Upper lobe of right lung (tissue), 1 donor: ENCODE measurements around the gene MAGEH1. TPM values are rescaled to one million over a fixed set of nuclear protein-coding genes. Genes with fewer than 3 reads are reported as not detected.

Source experiments
- ATAC-seq: fragments of 200-7000 bp; cut with Tn5 transposase; one replicate; pipeline ENCODE4 v1.9.1; 2020; ENCODE audit warnings: mild to moderate bottlenecking, moderate library complexity
- DNase-seq: peaks from one replicate; pipeline ENCODE4 v3.0.0-alpha.2; 2020
- H3K27ac ChIP-seq: fragments of 200-600 bp; one replicate; pipeline ENCODE4 v1.8.0; 2022
- H3K27me3 ChIP-seq: fragments of 200-600 bp; one replicate; pipeline ENCODE4 v1.8.0; 2022; ENCODE audit warnings: mild to moderate bottlenecking
- H3K36me3 ChIP-seq: fragments of 200-600 bp; one replicate; pipeline ENCODE4 v1.8.0; 2022
- H3K4me1 ChIP-seq: fragments of 200-600 bp; one replicate; pipeline ENCODE4 v1.8.0; 2022
- H3K4me3 ChIP-seq: fragments of 200-600 bp; one replicate; pipeline ENCODE4 v1.8.0; 2022; ENCODE audit warnings: mild to moderate bottlenecking
- H3K9me3 ChIP-seq: fragments of 200-600 bp; one replicate; pipeline ENCODE4 v1.8.0; 2022
- CTCF ChIP-seq: fragments of 200-600 bp; IDR thresholded peaks from one replicate; pipeline ENCODE4 v1.8.0; 2022; ENCODE audit warnings: antibody characterized with exemption
- intact Hi-C: fragments of 100-400 bp; cut with DNase I; formaldehyde crosslinking; loops from one replicate; pipeline ENCODE4 v1.11.0; 2022
- microRNA-seq: library from miRNA; unstranded; fragments of <30 nt; microRNA quantifications from one replicate; pipeline ENCODE4 v1.2.0, GENCODE V29; 2020; ENCODE audit warnings: borderline microRNAs expressed
- total RNA-seq: library from RNA; stranded (reverse); fragmentation: NEBNext Ultra II Directional; extraction: Animal tissue kit (Norgen Biotek cat#: 25700); gene quantifications from one replicate; pipeline ENCODE4 v1.2.1, GENCODE V29; 2021
- donor health status: DM: no; HTN: yes; CAD: no; lungs with severe emphysema.

The MAGEH1 gene
- total RNA-seq, 1 donor from 2014 or later = 27.2 TPM

GRCh38 chrX:55489314-55490009 is 37.5 kb downstream of the MAGEH1 start, which contains the start of gene USP51:
Gene USP51, minus strand, starts transcription at chrX:55489848. Its CDS starts 909 bp downstream, at chrX:55488939.
- TF ChIP-seq CTCF = no peak
- Histone ChIP-seq H3K27me3 (no peaks in the 10 kb centered on the region), H3K27ac (peak within 1 kb of the TSS; percentile 93), H3K9me3 (no peaks in the 10 kb centered on the region), H3K36me3 (no peaks in the 10 kb centered on the region), H3K4me3 (peak within 1 kb of the TSS; percentile 67), H3K4me1 (no peaks in the 10 kb centered on the region)
- DNase-seq (peak; percentile 73), ATAC-seq (peak; percentile 74)
- intact Hi-C loops = no loop called here

GRCh38 chrX:55490121-55490520 is 38.2 kb downstream of the MAGEH1 start:
- intact Hi-C loops = no loop called here
- ATAC-seq (no peak), DNase-seq (no peak)
- H3K36me3 ChIP-seq = no peaks in the 10 kb centered on the region
- peak overlapping the region; percentile 67 for H3K4me3 ChIP-seq
- H3K27me3 ChIP-seq = no peaks in the 10 kb centered on the region
- no peaks in the 10 kb centered on the region for H3K4me1 ChIP-seq
- no peak for TF ChIP-seq CTCF
- H3K9me3 ChIP-seq = no peaks in the 10 kb centered on the region
- H3K27ac ChIP-seq = peak overlapping the region; percentile 93

GRCh38 chrX:55490974-55491373 is 39.0 kb downstream of the MAGEH1 start:
- no peak for TF ChIP-seq CTCF
- no peak for ATAC-seq
- Histone ChIP-seq H3K9me3 (no peaks in the 10 kb centered on the region), H3K36me3 (no peaks in the 10 kb centered on the region), H3K4me3 (no peak overlapping the region), H3K27ac (no peak overlapping the region), H3K27me3 (no peaks in the 10 kb centered on the region), H3K4me1 (no peaks in the 10 kb centered on the region)
- intact Hi-C loops = no loop called here
- no peak for DNase-seq

Small RNA genes lying within 50 kb of the gene (microRNA-seq; reads per million reads assigned to microRNA genes)
- gene MIR4536-1 (not detected), gene MIR4536-2 (not detected)

Other genes with a start within 250 kb of the MAGEH1 start
- not detected for gene PAGE5, start 231.8 kb upstream of the MAGEH1 start, total RNA-seq
- not detected for gene PAGE3, start 187.2 kb upstream of the MAGEH1 start, total RNA-seq
- 3.7 TPM for gene USP51, start 37.7 kb downstream of the MAGEH1 start, total RNA-seq
- not detected for gene FOXR2, start 171.3 kb downstream of the MAGEH1 start, total RNA-seq